RCC 7860 (cell line): Measurements from ENCODE around the gene CX3CR1.
A peak's percentile ranks its signal among the peaks of the same experiment; 100 is the strongest.

ENCODE experiments used
- DNase-seq: peaks from one replicate; pipeline ENCODE4 v3.0.0-alpha.2; 2015; ENCODE audit warnings: low spot score
- FAIRE-seq: peaks from 2 replicates; lab custom pipeline; 2012; peaks lifted over from hg19 to GRCh38; lab: Jason Lieb, UNC

CX3CR1 gene

DNA sequence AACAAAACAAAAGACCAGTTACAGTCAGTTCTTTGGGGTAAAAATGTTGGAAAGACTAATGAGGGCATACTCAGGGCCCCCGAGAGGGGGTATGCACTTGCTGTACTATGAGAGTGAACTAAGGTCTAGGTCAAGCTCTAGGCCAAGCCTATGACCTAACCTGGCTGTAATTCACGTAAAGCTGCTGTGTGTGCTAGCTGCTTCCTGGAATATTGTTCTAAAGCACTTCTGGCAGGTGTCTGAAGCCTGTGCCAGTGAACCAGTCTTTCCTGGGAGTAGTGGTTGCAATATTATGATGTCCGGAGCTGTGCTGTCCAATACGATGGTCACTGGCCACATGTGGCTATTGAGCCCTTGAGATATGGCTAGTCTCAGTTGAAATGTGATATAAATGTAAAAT lies 13.1 kb upstream of the CX3CR1 start:
- FAIRE-seq (no peak), DNase-seq (no peak)

DNA sequence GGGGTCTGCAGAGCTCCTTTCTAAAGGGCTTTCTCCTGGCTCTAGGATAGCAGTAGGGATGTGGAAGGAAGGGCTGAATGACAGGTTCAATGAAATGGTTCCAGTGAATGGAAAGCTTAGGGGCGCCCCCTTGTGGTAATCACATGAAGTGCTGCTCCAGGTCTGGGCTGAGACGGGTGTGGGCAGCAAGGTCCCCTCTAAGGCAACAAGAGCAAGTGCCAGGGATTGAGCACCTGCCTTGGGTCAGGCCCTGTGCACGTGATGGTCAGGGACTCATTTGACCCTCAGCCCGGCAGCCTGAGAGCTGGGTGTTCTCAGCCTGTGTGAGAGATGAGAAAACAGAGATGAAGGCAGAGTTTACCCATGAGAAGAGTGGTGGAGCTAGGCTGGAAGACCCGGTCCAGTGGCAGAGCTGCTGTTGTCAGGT lies 12.1 kb upstream of the CX3CR1 start:
- DNase-seq = peak; percentile 16
- FAIRE-seq = no peak

GRCh38 chr3:39290255-39290654 lies 10.4 kb upstream of the CX3CR1 start:
- no peak for DNase-seq
- FAIRE-seq = no peak

DNA sequence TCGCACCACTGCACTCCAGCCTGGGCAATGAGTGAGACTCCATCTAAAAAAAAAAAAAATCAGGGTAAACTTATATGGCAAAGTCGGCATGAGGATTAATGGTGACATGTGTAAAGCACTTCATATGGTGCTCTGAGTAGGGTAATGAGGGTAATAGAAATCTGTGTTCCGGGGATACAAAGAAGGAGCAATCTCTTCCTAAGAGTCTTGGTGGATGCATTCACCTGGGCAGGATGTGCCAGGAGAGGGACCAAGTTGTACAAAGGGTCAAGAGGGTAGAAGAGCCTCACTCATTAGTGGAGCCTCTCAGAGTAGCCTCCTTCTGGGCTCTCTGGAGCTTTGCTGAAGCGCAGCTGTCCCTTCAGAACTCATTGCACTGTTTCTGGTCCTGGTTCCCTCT lies 9.3 kb upstream of the CX3CR1 start:
- no peak for FAIRE-seq
- no peak for DNase-seq

GRCh38 chr3:39288300-39288808 lies 8.5 kb upstream of the CX3CR1 start:
- no peak for FAIRE-seq
- DNase-seq = peak; percentile 71

- no peak for DNase-seq
- no peak for FAIRE-seq
Observed at GRCh38 chr3:39287216-39288164, 7.7 kb upstream of the CX3CR1 start.

DNA sequence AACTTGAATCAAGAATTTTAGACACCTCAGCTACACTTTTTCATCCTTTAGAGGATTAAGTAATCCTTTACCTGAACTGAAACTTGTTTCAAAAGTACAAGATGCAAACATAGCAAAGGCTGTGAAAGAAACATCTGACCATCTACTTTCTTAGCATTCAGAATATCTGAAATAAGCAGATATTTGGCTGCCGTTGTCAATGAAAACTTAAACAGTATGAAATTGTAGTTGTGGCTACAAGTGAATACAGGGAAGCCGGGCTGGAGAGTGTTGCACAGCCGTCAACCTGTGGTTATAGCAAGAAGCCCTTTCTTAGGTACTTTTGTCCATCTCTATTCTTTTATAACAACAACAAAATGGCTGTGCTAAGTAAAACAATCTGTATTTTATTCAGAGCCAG lies 6.9 kb upstream of the CX3CR1 start:
- FAIRE-seq (no peak), DNase-seq (no peak)

GRCh38 chr3:39285332-39285731 lies 5.5 kb upstream of the CX3CR1 start:
- DNase-seq (no peak), FAIRE-seq (no peak)

GRCh38 chr3:39284457-39284881 lies 4.6 kb upstream of the CX3CR1 start:
- FAIRE-seq (no peak), DNase-seq (no peak)

DNA sequence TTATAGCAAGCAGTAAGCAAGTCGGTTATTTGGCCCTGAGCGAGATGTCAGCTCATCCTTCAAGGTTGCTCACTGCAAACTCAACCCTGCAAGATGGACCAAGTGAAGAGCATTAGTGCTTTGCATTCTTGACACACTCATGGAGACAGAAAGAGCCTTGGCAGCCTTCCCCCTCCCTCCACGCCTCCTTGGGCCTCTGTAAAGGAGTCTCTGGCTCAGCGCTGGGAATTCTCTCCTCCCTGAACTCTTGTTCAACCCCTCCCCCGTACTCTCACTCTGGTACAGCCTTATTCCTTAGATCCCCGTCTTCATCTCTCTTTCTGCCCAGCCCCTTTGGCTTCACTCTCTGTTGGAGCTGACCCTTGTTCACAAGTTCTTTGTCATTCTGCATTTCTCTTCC lies 2.2 kb upstream of the CX3CR1 start:
- FAIRE-seq = no peak

GRCh38 chr3:39281533-39281932 lies 1.7 kb upstream of the CX3CR1 start:
- FAIRE-seq (no peak), DNase-seq (no peak)

More for the DNA sequence above, 2.2 kb upstream of the CX3CR1 start:
- DNase-seq = no peak

DNA sequence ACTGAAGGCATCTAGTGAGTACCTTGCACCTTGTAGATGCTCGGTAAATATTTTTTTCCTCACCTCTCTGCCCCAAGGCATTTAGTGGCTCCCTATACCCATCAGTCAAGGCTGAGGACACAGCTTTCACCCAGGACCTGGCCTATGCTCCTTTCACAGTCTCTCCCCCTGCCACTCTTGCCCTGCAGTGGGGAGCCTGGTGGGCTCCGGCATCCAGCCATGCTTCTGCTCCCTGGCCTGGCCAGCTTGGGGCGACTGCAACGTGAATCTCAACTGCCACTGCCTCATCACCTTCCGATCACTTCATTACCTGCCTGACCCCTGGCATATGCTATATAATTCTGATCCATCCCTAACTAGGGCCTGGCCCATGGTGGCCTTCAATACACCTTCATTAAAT lies 735 bp upstream of the CX3CR1 start:
- DNase-seq (no peak), FAIRE-seq (no peak)

DNA sequence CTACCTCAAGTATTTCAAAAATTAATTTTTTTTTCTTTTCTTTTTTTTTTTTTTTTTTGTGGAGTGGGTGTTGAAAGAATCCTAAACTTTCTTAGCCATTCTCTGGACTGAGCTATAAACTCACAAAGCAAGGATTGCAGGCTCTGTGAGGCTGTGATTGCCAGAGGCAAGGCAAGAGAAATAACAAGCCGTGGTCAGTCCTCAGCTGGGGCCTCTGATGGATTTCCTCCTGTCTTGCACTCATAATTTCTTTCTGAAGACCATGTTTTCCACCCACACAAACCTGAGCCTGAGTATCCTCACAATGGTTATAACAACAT lies 1.3 kb downstream of the CX3CR1 start:
- no peak for FAIRE-seq
- no peak for DNase-seq

DNA sequence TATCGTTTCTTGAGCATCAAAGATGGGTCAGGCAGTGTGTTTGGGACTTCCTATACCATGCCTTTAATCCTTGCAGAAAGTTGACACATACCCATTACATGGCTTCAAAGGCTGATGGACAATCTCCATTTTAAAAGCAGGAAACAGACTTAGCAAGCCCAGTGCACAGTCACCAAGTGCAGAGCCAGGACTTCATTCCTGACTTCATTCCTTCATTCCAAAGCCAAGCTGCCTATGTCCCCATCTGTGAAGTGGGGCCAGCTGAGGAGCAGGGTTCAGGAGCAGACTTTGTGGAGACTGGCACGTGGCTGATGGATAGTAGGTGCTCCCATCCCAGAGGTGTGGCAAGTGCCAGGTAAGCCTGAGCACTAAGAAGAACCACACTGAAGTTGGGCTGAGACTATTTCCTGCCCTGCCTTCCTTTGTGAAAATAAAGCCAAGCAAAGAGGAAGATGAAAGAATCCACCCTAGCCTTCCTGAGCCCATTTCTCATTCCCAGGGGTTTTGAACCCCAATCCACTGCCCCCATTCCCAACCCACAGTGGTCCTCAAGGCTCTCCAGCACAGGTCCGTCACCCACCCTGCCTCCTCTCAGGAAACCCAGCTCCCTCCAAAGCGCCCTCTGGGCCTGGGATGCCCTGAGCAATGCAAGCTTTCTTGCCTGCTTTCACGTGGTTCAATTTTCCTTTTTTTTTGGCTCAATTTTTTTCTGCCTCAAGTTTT lies 1.8 kb downstream of the CX3CR1 start:
- DNase-seq = no peak
- no peak for FAIRE-seq

DNA sequence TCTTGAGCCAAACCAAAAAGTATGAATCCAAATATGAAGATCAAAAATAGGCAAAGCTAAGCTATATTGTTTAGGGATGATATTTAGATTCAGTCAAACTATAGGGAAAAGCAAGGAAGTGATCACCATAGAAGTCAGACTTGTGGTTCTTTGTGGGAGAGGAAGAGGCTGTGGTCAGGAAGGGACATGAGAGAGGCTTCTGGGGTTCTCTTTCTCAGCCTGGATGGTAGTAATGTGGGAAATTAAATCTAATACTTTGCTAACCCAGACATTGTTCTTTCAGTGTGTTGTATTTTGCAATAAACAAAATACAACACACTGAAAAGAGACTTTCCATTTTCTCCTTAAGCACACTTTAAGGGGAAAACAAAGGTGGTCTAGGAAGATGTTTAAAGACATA lies 3.1 kb downstream of the CX3CR1 start:
- FAIRE-seq = no peak
- no peak for DNase-seq

- DNase-seq (no peak), FAIRE-seq (no peak)
Observed at GRCh38 chr3:39275963-39276593, 3.8 kb downstream of the CX3CR1 start.

DNA sequence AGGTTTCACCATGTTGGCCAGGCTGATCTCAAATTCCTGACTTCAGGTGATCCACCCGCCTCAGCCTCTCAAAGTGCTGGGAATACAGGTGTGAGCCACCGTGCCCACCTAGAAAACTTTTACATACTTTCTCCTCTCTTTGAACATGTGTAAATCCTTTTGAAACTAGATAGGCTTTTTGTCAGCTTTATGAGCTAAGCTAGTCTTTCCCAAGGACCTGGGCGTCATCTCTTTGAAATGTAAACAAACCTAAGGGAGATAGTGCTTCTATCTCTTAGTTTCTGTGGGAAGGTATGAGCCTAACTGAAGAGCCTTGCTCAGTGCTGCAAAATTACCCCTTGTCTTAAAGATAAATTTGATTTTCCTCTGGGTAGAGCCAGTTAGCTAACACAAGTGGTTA lies 4.8 kb downstream of the CX3CR1 start:
- no peak for DNase-seq
- no peak for FAIRE-seq

GRCh38 chr3:39273119-39273518 lies 6.7 kb downstream of the CX3CR1 start:
- no peak for FAIRE-seq
- DNase-seq = no peak

DNA sequence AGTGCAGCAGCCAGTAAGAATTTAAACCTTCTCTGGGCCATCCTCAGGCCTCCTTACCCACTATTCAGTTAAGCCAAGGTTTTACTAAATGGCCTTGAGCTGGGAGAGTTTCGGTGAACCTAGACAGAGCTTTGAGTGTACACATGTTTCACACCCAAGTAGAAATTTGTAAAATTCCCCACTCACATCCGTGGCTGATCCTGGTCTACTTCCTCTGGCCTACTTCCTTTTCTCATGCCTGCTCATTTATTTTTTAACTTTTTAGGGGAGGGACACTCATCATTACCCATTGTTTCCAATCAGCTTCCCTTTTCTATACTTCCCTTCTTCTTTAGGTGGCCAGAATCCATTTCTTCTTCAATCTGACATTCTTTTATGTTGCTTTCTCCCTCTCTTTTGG lies 7.6 kb downstream of the CX3CR1 start:
- DNase-seq (no peak), FAIRE-seq (no peak)

- DNase-seq = no peak
- FAIRE-seq = no peak
Observed at GRCh38 chr3:39271363-39271914, 8.4 kb downstream of the CX3CR1 start.

GRCh38 chr3:39269528-39269927 lies 10.3 kb downstream of the CX3CR1 start:
- FAIRE-seq = no peak

More at GRCh38 chr3:39269528-39269927, 10.3 kb downstream of the CX3CR1 start:
- no peak for DNase-seq
